Hepatocyte (in vitro differentiated cells): Measurements from ENCODE around the gene MFAP3L. TPM values are rescaled to one million over a fixed set of nuclear protein-coding genes. Genes with fewer than 3 reads are reported as not detected.

Source experiments
- DNase-seq: peaks from one replicate; pipeline ENCODE4 v3.0.0-alpha.2; 2016; ENCODE audit warnings: low spot score
- H2AFZ ChIP-seq: fragments of 200-600 bp; sonication (generic); 2 replicates; pipeline ENCODE4 v1.6.0; 2016; ENCODE audit warnings: antibody characterized with exemption, mild to moderate bottlenecking
- H3K27ac ChIP-seq: fragments of 200-600 bp; sonication (generic); 2 replicates; pipeline ENCODE4 v1.5.1; 2016; ENCODE audit warnings: mild to moderate bottlenecking
- H3K27me3 ChIP-seq: fragments of 200-600 bp; sonication (generic); 2 replicates; pipeline ENCODE4 v1.6.1; 2016
- H3K36me3 ChIP-seq: fragments of 200-600 bp; sonication (generic); replicated peaks from 2 replicates; pipeline ENCODE4 v1.5.1; 2016; ENCODE audit warnings: low read depth; ENCODE audit not compliant: insufficient read depth
- H3K4me1 ChIP-seq: fragments of 200-600 bp; sonication (generic); 2 replicates; pipeline ENCODE4 v1.5.1; 2016; ENCODE audit warnings: mild to moderate bottlenecking, moderate library complexity; ENCODE audit not compliant: insufficient read depth
- H3K4me2 ChIP-seq: fragments of 200-600 bp; sonication (generic); 2 replicates; pipeline ENCODE4 v1.6.0; 2016
- H3K4me3 ChIP-seq: fragments of 200-600 bp; sonication (generic); 2 replicates; pipeline ENCODE4 v1.5.1; 2016; ENCODE audit warnings: mild to moderate bottlenecking
- H3K79me2 ChIP-seq: fragments of 200-600 bp; sonication (generic); 2 replicates; pipeline ENCODE4 v1.6.0; 2017; ENCODE audit warnings: mild to moderate bottlenecking
- H3K9me2 ChIP-seq: fragments of 200-600 bp; sonication (generic); replicated peaks from 2 replicates; pipeline ENCODE4 v1.6.0; 2017; ENCODE audit warnings: mild to moderate bottlenecking; ENCODE audit not compliant: insufficient read depth
- H3K9me3 ChIP-seq: fragments of 200-600 bp; sonication (generic); 2 replicates; pipeline ENCODE4 v1.5.1; 2016; ENCODE audit warnings: low read depth, mild to moderate bottlenecking
- H4K20me1 ChIP-seq: fragments of 200-600 bp; sonication (generic); 2 replicates; pipeline ENCODE4 v1.6.0; 2016; ENCODE audit warnings: mild to moderate bottlenecking; ENCODE audit not compliant: insufficient read depth, poor library complexity, severe bottlenecking
- CTCF ChIP-seq: fragments of 200-600 bp; sonication (generic); IDR thresholded peaks from 2 replicates; pipeline ENCODE4 v1.5.1; 2016; ENCODE audit warnings: antibody characterized with exemption, mild to moderate bottlenecking; ENCODE audit not compliant: poor library complexity
- EZH2 ChIP-seq: fragments of 200-600 bp; sonication (generic); IDR thresholded peaks from 2 replicates; pipeline ENCODE4 v1.6.1; 2016; ENCODE audit warnings: antibody characterized with exemption, mild to moderate bottlenecking, borderline replicate concordance
- EZH2phosphoT487 ChIP-seq: fragments of 200-600 bp; sonication (generic); IDR thresholded peaks from one replicate; pipeline ENCODE4 v1.6.1; 2018; ENCODE audit warnings: antibody characterized with exemption, mild to moderate bottlenecking, low read depth, moderate library complexity; ENCODE audit not compliant: unreplicated experiment, severe bottlenecking
- WGBS: methylation state at CpG from one replicate; pipeline ENCODE4 v1.1.6; 2016; ENCODE audit warnings: low lambda C conversion rate; ENCODE audit errors: missing lambda C conversion rate; 5-methylcytosine and 5-hydroxymethylcytosine counted together
- polyA plus RNA-seq: library from polyadenylated mRNA; unstranded; fragments of >200 nt; fragmentation: Nextera tagmentation; extraction: Ambion mirVana; gene quantifications from 2 replicates; pipeline ENCODE4 v1.2.1, GENCODE V29; 2016
- total RNA-seq: library from RNA; depleted of rRNA; stranded (reverse); fragments of >200 nt; gene quantifications from 2 replicates; pipeline ENCODE4 v1.2.3, GENCODE V29; 2014

MFAP3L gene
- total and polyA plus RNA-seq, 2 experiments from 2014 or later: 2.9 to 11.4 TPM

GRCh38 chr4:169957785-169958184 is 68.4 kb downstream of the MFAP3L start:
- no peaks in the 10 kb centered on the region for H3K79me2 ChIP-seq
- H3K27ac ChIP-seq: no peak overlapping the region
- no peaks in the 10 kb centered on the region for H3K4me1 ChIP-seq
- H3K27me3 ChIP-seq: no peaks in the 10 kb centered on the region
- no peak for TF ChIP-seq EZH2
- no peak for TF ChIP-seq EZH2phosphoT487
- no peak for TF ChIP-seq CTCF
- H3K4me2 ChIP-seq: no peak overlapping the region
- no peak overlapping the region for H2AFZ ChIP-seq
- no peaks in the 10 kb centered on the region for H3K36me3 ChIP-seq
- 65% methylated on average over 3 of the region's 3 CpGs for WGBS
- no peaks in the 10 kb centered on the region for H3K9me3 ChIP-seq
- H3K9me2 ChIP-seq: no peaks in the 10 kb centered on the region
- H4K20me1 ChIP-seq: no peaks in the 10 kb centered on the region
- no peak for DNase-seq
- H3K4me3 ChIP-seq: no peak overlapping the region

GRCh38 chr4:169956091-169956843 is 69.9 kb downstream of the MFAP3L start:
- H3K79me2 ChIP-seq: no peaks in the 10 kb centered on the region
- no peak overlapping the region for H3K4me2 ChIP-seq
- TF ChIP-seq EZH2 (no peak), CTCF (no peak), EZH2phosphoT487 (no peak)
- H3K36me3 ChIP-seq: no peaks in the 10 kb centered on the region
- H3K9me2 ChIP-seq: no peaks in the 10 kb centered on the region
- no peaks in the 10 kb centered on the region for H3K4me1 ChIP-seq
- no peak overlapping the region for H3K4me3 ChIP-seq
- H3K27ac ChIP-seq: no peak overlapping the region
- H4K20me1 ChIP-seq: no peaks in the 10 kb centered on the region
- H2AFZ ChIP-seq: no peak overlapping the region
- 75% methylated on average over 5 of the region's 5 CpGs for WGBS
- H3K9me3 ChIP-seq: no peaks in the 10 kb centered on the region
- H3K27me3 ChIP-seq: no peaks in the 10 kb centered on the region
- DNase-seq: no peak

GRCh38 chr4:169955521-169955920 is 70.7 kb downstream of the MFAP3L start:
- H3K9me3 ChIP-seq: no peaks in the 10 kb centered on the region
- no peaks in the 10 kb centered on the region for H3K36me3 ChIP-seq
- no peaks in the 10 kb centered on the region for H3K27me3 ChIP-seq
- H3K4me3 ChIP-seq: no peak overlapping the region
- no peaks in the 10 kb centered on the region for H3K79me2 ChIP-seq
- no peaks in the 10 kb centered on the region for H3K9me2 ChIP-seq
- 92% methylated on average over 5 of the region's 5 CpGs for WGBS
- no peak overlapping the region for H3K27ac ChIP-seq
- H2AFZ ChIP-seq: no peak overlapping the region
- no peaks in the 10 kb centered on the region for H3K4me1 ChIP-seq
- no peak overlapping the region for H3K4me2 ChIP-seq
- H4K20me1 ChIP-seq: no peaks in the 10 kb centered on the region
- no peak for DNase-seq
- no peak for TF ChIP-seq EZH2phosphoT487
- no peak for TF ChIP-seq CTCF
